GM12891 (cell line): ENCODE results near the gene CSH1.

Experiments used
- PAX5 ChIP-seq: IDR thresholded peaks from 2 replicates; pipeline ENCODE4 v1.6.1; 2011; ENCODE audit warnings: low read length, moderate library complexity, mild to moderate bottlenecking; ENCODE audit not compliant: insufficient read depth, severe bottlenecking
- POLR2A ChIP-seq: IDR thresholded peaks from 2 replicates; pipeline ENCODE4 v1.6.1; 2011; ENCODE audit warnings: low read depth, low read length, control low read depth
- POLR2AphosphoS5 ChIP-seq: IDR thresholded peaks from 2 replicates; pipeline ENCODE4 v1.6.1; 2011; ENCODE audit warnings: low read depth, low read length, control low read depth
- POU2F2 ChIP-seq: IDR thresholded peaks from 2 replicates; pipeline ENCODE4 v1.6.1; 2011; ENCODE audit warnings: low read depth, mild to moderate bottlenecking, control low read depth, low read length, moderate library complexity
- SPI1 ChIP-seq: IDR thresholded peaks from 2 replicates; pipeline ENCODE4 v1.6.1; 2011; ENCODE audit warnings: low read depth, low read length, control low read depth
- TAF1 ChIP-seq: IDR thresholded peaks from 2 replicates; pipeline ENCODE4 v1.6.1; 2011; ENCODE audit warnings: low read depth, low read length, control low read depth

DNA sequence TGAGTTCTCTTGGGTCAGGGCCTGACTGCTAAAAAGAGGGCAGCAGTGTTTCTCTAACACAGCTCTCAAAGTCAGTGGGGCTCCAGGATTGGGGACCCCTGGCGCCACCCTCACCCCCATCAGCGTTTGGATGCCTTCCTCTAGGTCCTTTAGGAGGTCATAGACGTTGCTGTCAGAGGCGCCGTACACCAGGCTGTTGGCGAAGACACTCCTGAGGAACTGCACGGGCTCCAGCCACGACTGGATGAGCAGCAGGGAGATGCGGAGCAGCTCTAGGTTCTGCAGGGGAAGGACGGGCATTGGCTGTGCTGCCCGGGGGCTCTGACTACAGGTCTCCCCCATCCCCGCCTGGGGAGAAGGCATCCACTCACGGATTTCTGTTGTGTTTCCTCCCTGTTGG, 21.3 kb upstream of the CSH1 start:
- TF ChIP-seq POLR2A: no peak
- TF ChIP-seq TAF1: no peak
- no peak for TF ChIP-seq POLR2AphosphoS5
- no peak for TF ChIP-seq POU2F2
- no peak for TF ChIP-seq PAX5
- no peak for TF ChIP-seq SPI1
